ENCODE data around the gene ESF1.
A peak's percentile ranks its signal among the peaks of the same experiment; 100 is the strongest.

Gene ESF1

GRCh38 chr20:13784893-13785715 lies at the start of gene ESF1, which contains the start of gene NDUFAF5:
ESF1 (minus strand) TSS chr20:13784919; CDS start chr20:13783140, 1,779 bp downstream.
NDUFAF5 (plus strand) TSS chr20:13785028; CDS start chr20:13785069, 41 bp downstream.
- DNase-seq (ENCODE audit: extremely low spot score, insufficient read length, low read depth): peak; percentile 85
- FAIRE-seq: peak; percentile 99

- FAIRE-seq (no peak), DNase-seq (ENCODE audit: extremely low spot score, insufficient read length, low read depth) (no peak)
Measured at GRCh38 chr20:13831476-13831875, 46.8 kb upstream of the ESF1 start.

GRCh38 chr20:13825465-13825864 lies 40.7 kb upstream of the ESF1 start:
- FAIRE-seq (no peak), DNase-seq (ENCODE audit: extremely low spot score, insufficient read length, low read depth) (no peak)

DNA sequence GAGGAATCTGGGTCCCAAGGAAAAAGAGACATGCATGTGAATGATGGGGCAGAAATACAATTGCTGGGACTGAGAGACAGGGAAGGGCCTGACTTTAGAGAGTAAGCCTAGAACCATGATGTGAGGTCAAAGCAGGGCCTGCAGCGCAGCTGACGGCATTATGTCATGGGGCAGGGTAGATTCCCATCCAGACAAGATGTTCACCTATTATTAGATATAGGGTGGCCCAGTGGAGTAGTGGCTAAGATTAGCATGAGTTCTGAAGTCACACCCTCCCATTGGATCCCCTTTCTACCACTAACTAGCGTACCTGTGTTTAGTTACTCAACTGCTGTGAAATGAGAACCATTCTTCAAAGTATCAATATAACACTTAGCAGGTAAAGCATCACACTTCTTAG lies 39.7 kb upstream of the ESF1 start:
- DNase-seq (ENCODE audit: extremely low spot score, insufficient read length, low read depth): no peak
- FAIRE-seq: no peak

DNA sequence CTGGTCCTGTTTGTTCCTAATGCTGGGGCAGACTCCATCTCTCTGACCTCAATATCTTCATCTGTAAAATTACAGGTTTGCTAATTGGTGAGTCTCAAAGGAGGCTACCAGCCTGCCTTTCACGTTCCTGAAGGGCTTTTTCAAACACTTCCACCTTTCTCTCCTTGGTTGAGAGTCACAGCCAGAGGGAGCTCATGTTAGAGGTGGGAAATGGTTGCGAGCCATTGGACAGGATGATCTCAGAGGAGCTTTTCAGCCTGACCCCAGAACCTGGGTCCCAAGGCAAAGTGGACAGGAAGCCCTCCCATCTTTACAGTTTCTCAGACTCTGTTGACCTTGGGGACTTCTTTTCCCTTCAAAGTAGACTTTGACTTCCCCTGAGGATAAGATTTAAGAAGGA lies 37.7 kb upstream of the ESF1 start:
- DNase-seq (ENCODE audit: extremely low spot score, insufficient read length, low read depth) (no peak), FAIRE-seq (no peak)

DNA sequence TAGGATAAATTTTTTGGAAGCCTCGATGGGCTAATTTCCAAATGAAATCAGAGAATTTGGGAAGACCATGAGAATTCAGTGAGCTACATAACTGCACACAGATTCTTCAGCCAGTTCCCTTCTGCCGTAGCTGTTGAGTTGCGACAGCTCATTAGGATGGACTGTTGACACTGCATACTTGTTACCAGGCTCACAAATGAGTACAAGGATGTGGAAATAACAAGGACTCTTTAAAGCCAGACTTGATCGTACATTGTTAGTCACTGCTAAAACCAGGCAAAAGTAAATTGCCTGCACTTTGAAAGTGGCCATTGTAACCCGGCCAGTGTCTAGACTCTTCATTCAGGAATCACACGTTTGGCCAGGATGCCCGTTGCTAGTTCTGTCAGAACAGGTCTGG lies 37.2 kb upstream of the ESF1 start:
- DNase-seq (ENCODE audit: extremely low spot score, insufficient read length, low read depth) (no peak), FAIRE-seq (no peak)

GRCh38 chr20:13819885-13820645 lies 35.3 kb upstream of the ESF1 start:
- DNase-seq (ENCODE audit: extremely low spot score, insufficient read length, low read depth): peak; percentile 22
- FAIRE-seq: peak; percentile 77

GRCh38 chr20:13817342-13817741 lies 32.6 kb upstream of the ESF1 start:
- FAIRE-seq: no peak

GRCh38 chr20:13816757-13817156 lies 32.0 kb upstream of the ESF1 start:
- DNase-seq (ENCODE audit: extremely low spot score, insufficient read length, low read depth) (no peak), FAIRE-seq (no peak)

More at GRCh38 chr20:13817342-13817741, 32.6 kb upstream of the ESF1 start:
- no peak for DNase-seq (ENCODE audit: extremely low spot score, insufficient read length, low read depth)

DNA sequence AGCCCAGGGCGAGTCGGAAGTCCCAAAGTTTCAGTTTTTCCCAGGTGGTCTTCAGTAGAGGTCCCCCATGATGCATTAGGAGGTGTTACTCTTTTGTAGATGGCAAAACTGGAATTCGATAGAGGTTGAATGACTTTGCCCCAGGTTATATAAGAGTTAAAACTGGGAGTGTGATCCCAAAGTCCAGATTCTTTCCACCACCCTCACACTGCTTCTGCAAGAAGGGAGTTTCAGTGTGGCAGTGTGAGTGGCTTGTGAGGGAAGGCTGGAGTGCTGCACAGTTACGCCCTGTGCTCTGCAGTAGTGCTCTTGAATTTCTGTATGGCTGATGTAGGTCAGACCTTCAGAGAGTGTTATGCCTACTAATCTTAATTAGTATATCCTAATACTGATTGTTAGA lies 30.0 kb upstream of the ESF1 start:
- FAIRE-seq: no peak

DNA sequence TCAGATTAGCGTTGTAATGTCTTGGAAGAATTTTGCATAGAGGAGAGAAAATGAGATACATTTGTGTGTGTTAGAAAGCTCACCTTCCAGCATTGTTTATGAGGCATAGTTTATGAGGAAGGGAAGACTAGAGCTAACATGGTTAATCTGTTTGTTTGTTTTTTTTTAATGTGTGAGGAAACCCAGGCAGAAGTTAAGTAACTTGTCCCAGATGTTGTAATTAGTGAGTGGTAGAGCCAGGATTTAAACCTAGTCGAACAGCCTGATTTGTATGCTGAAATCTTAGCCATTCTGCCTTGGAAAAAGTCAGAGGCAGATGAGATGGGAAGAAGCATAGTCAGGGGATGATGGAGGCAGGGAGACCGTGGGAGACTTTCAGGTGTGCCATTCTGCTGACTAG lies 29.2 kb upstream of the ESF1 start:
- no peak for DNase-seq (ENCODE audit: extremely low spot score, insufficient read length, low read depth)
- FAIRE-seq: no peak

More for the DNA sequence above, 30.0 kb upstream of the ESF1 start:
- DNase-seq (ENCODE audit: extremely low spot score, insufficient read length, low read depth): no peak

DNA sequence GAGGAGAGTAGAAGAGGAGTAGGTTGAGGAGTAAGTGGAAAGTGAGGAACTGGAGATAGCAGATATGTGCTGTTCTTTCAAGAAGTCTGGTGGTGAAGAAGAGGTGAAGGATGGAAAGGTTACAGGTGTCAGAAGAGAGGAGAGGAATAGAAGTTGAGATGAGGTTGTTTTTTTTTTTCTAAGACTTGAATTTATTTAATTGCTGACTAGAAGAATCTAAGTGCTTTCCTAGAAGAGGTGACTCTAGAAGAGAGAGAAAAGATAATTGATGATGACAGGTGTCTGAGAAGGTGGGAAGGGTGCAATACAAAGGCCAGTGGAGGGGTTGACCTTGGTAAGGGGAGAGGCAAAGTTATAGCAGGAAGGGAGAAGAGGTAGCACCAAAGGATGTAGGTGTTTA lies 25.7 kb upstream of the ESF1 start:
- no peak for DNase-seq (ENCODE audit: extremely low spot score, insufficient read length, low read depth)
- FAIRE-seq: no peak

DNA sequence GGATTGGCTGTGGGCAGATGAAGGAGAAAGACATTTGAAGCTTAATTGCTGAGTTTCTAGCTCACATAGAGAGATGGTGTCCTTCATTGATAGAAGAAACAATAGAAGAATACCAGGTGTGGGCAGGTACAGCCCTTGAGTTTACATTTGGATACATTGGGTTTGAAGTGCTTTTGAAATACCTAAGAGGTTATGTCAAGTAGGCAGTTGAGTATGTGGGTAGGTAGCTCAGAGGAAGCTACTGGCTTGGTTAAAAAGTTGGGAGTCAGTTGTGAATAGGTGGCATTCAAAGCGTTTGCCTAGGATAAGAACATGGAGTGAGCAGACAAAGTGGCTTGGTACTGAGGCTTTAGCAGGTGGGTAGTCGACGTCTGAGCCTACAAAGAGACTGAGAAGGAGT lies 25.1 kb upstream of the ESF1 start:
- FAIRE-seq (no peak), DNase-seq (ENCODE audit: extremely low spot score, insufficient read length, low read depth) (no peak)

DNA sequence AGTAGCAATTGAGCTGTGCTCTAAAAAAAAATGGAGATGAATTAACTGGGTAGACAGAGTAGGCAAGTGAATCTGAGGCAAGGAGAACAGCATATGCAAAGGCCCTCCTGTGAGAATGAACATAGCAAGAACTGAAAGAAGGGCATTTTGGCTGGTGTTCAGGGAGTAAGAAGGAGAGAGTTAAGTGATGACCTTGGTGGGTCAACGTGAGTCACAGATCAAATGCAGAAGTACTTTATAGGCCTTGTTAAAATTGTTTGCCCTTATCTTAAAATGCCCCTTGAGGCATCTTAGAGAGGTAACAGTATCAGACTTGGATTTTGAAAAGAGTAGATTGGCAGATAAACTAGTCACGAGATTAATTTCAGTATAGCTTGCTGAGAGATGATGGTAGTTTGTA lies 24.7 kb upstream of the ESF1 start:
- FAIRE-seq: no peak

GRCh38 chr20:13800728-13801134 lies 16.0 kb upstream of the ESF1 start:
- FAIRE-seq (no peak), DNase-seq (ENCODE audit: extremely low spot score, insufficient read length, low read depth) (no peak)

More for the DNA sequence above, 24.7 kb upstream of the ESF1 start:
- no peak for DNase-seq (ENCODE audit: extremely low spot score, insufficient read length, low read depth)

GRCh38 chr20:13799974-13800373 lies 15.3 kb upstream of the ESF1 start:
- FAIRE-seq (no peak), DNase-seq (ENCODE audit: extremely low spot score, insufficient read length, low read depth) (no peak)

DNA sequence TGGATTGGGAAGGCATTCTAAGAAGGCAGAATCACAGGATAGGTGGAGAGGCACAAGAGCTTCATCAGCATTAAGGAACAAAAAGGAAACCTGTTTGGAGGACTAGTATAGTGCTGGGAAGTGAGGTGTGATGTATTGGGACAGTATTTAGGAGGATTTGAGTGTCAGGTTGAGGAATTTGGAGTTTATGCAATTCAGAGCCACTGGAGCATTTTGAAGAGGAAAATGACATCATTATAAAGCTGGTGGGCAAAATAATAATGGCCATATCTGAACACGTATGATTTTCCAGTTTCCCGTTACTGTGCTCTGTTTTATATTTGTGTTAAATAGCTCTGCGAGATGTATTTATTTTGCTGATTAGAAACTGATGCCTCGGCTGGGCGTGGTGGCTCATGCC lies 14.3 kb upstream of the ESF1 start:
- no peak for DNase-seq (ENCODE audit: extremely low spot score, insufficient read length, low read depth)
- FAIRE-seq: no peak

GRCh38 chr20:13794667-13795066 lies 9.9 kb upstream of the ESF1 start:
- no peak for FAIRE-seq
- no peak for DNase-seq (ENCODE audit: extremely low spot score, insufficient read length, low read depth)

DNA sequence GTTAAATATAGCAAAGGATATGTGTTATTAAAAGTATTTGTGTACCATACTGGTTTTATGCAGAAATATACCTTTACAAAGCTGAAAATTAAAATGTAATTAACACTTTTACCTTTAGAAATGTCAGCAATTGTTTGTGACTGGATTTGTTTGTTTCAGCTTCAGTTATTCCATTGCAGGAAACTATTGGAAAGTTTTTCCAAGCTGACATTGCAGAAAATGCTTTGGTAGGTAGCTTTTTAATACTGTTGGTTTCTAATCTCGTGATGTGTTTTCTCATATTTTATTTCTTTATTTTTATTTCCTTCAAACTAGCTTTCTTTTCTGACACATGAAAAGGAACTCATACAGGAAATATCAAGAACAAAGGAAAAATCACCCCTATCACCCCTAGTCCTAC lies 8.3 kb upstream of the ESF1 start:
- no peak for FAIRE-seq
- DNase-seq (ENCODE audit: extremely low spot score, insufficient read length, low read depth): no peak

DNA sequence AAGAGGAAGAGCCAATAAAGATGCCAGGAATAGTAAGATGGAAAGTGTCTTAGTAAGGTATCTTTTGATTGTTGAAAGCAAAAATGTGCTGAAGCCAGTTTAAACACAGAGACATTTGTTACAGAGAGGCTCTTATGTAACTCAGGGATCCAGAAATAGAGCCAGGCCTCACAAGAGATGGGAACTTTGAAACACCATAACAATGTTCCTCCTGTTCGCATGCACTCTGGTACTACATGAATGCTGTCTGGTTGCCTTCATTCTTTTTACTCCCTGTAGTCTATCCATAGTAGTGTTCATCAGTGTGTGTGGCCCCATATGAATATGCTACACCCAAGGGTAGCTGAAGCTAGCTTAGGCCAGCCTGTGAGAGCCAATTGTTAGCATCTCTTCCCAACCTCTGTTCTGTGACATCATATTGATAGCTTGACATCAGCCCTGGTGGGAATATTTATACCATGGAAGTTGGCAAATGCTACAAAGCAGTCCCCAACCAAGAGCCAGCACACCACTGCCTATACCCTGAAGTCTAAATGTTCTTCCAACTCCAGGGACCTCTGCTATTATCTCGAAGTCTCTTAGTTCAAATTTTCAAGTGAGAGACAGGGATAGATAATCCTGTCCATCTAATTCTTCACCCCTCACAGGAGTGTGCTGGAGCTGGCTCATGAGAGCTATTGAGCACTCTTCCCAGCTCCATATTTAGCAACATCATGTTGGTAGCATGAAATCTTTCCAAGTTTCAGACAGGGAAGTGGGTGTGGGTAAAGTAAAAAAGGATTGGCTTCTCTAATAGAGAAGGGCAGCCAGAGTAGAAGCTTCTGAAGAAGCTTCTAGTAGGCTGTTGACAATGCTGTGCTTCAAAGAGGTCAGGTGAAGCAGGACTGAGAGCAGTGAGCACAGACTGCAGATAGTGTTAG lies 7.1 kb upstream of the ESF1 start:
- FAIRE-seq: no peak
- no peak for DNase-seq (ENCODE audit: extremely low spot score, insufficient read length, low read depth)
